ENCODE results near the gene TAAR8.
"Not testable (repeated sequence)": the region's sequence is repeated elsewhere in the genome, so short reads cannot be mapped to it uniquely, and the experiment has no call there.

Gene TAAR8

DNA sequence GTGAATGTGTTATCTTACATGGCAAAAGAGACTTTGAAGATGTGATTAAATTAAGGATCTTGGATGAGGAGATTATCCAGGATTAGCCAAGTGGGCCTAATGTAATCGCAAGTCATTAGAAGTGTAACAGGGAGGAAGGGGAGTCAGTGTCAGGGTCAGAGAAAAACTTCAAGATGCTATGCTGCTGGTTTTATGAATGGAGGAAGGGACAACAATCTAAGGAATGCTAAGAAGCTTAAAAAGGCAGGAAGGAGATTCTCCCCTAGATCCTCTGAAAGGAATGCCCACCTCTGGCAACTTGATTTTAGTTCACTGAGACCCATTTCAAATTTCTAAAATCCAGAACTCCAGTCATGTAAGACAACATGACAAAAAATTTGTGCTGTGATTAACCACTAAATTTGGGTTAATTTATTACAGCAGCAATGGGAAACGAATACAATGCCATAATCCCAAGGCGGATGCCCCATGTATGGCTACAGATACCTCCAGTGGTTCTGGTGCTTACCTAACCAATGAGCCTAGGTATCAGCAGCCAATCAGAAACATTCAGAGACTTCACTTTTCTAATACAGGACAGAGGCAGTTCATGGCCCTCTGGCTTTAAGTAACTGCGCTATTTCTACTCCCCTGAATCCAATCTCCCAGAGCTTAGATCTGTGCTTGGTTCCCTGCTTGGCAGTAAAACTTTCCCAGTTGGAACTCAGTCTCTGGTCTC, 3.6 kb upstream of the TAAR8 start:
- DNase-seq, result no peak

DNA sequence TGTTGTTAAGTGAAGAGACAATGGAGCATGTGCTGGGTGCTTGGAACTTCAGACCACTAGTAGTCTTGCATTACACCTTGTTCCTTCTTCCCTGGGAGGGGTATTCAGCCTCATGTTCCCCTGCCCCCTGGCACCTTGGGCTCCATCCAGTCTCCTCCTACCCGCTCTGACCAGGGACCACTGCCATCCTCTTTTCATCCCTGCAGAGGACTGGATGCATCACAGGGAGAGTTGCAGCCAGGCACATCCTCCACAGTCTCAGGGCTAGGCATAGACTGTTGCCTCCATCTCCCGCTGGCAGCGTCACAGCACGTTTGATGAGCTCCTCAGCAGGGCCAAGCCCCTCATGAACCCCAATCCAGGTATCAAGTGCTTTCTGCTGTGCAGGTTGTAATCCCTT, 1.3 kb upstream of the TAAR8 start:
- no peak for DNase-seq

GRCh38 chr6:132560087-132560486, 7.6 kb downstream of the TAAR8 start:
- DNase-seq, result not testable (repeated sequence)

DNA sequence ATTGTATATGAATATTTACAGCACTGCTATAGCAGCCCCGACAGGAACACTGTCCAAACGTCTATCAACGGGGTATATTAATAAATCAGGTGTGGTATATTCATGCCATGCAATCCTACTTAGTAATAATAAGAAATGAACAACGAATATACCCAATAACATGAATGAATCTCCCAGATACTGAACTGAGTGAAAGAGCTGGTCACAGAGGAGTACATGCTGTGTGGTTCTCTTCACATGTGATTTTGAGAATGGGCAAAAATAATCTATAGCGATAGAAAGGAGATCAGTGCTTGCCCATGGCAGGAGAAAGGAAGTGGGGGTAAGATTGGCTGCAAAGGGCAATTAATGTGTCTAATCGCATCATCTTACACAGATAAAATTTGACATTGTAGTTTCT, 13.9 kb downstream of the TAAR8 start:
- no peak for DNase-seq

- DNase-seq, result no peak
These were observed 15.1 kb downstream of the TAAR8 start for GRCh38 chr6:132567566-132567965.

GRCh38 chr6:132568611-132569010, 16.1 kb downstream of the TAAR8 start:
- no peak for DNase-seq

DNA sequence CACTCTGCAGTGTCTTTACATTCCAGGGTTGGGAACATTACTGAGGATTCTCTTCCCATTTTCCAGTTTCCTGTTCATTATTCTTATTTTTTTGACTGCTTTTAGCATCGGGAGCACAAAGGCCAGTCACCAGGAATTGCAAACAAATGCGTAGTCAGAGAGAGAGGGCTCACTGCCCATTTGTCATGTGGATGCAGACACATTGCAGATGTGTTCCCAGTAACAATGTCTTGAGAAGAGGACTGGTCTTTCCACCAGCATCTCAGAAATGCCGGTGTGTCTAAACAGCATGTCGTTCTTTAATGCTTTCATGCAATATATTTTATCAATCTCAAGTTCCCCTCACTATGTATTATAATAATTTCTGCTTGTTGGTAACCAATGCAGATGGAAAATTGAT, 16.7 kb downstream of the TAAR8 start:
- DNase-seq, result no peak

- DNase-seq, result no peak
These were observed 17.8 kb downstream of the TAAR8 start, which contains the start of gene TAAR6 for GRCh38 chr6:132570221-132570777. Gene TAAR6 (plus strand): TSS chr6:132570322. CDS start chr6:132570322, 0 bp downstream.

DNA sequence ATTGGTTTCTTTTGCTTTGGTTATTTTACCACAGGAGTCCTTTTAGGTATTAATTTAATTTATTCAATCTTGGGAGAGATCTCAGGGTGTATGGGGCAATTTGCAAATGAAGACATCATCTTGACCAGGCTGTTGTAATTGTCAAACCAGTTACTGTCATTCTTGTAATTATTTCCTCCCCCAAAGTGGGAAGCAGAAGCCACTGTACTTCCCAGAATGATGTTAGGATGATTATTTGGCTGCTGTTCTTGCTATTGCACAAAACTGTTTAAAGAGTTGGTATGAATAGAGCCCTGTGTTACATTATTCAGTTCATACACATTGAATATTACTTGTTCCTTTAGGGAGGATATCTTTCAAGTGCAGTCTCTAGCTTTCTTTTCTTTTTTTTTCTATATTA, 19.3 kb downstream of the TAAR8 start:
- DNase-seq, result no peak

DNA sequence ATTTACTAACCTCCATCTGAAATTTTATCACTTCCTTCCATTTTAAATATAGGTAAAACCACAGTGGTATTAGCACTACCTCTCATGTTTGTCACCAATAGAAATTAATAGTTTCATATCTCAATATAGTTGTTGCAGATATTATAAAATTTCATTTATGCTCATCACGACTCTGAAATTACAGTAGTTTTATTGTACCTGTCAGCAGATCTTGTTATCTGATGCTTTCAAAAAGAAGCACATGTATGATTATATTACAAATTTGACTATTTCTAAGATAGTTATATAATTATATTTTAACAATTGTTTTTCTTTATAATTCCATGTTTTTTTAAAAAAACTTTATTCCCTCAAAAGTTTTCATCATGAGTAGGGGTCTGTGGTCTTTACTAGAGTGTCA, 32.2 kb downstream of the TAAR8 start:
- no peak for DNase-seq

- no peak for DNase-seq
These were observed 35.0 kb downstream of the TAAR8 start for GRCh38 chr6:132587424-132587823.

DNA sequence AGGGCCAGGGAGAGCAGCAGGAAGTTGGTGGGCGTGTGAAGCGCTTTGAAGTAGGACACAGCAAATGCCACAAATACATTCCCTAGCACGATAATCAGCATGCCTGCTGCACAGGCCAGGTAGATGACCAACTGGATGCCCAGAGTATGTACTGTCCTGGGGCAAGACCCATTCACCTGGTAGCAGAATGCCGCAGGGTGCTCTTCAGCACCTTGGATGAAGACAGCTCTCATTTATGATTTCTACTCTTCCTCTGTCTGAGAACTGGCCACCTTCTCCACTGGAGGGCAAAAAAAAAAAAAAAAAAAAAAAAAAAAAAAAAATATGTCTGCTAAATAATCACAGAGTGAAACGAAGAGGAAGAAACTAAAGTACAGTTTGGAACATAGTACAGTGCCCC, 37.0 kb downstream of the TAAR8 start, which contains the start of gene TAAR5:
Gene TAAR5, minus strand, starts transcription at position 288 of the 400 bp plus-strand sequence. Its CDS starts 55 bp downstream, at position 233.
- no peak for DNase-seq

DNA sequence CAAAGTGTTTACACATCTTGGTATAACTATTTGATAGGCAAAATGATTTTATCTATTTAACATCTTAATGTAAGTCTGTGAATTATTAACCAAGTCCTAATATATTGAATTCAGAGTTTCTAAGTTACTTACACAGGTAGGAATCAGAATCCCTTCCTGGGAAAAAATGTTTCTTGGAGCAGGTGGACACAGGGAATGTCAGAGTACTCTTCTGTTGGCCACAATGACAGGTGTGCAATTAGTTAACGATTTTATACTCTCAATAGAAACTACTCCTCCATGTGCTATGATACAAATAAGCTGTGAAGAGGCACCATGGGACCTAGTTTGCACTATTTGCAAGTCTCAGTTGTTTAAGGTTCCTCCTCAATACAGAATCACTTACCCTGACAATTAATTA, 37.9 kb downstream of the TAAR8 start:
- no peak for DNase-seq

GRCh38 chr6:132592855-132593254, 40.4 kb downstream of the TAAR8 start:
- no peak for DNase-seq

- DNase-seq, result no peak
These were observed 43.7 kb downstream of the TAAR8 start for GRCh38 chr6:132596201-132596600.

- DNase-seq, result no peak
These were observed 46.0 kb downstream of the TAAR8 start for GRCh38 chr6:132598473-132598872.

DNA sequence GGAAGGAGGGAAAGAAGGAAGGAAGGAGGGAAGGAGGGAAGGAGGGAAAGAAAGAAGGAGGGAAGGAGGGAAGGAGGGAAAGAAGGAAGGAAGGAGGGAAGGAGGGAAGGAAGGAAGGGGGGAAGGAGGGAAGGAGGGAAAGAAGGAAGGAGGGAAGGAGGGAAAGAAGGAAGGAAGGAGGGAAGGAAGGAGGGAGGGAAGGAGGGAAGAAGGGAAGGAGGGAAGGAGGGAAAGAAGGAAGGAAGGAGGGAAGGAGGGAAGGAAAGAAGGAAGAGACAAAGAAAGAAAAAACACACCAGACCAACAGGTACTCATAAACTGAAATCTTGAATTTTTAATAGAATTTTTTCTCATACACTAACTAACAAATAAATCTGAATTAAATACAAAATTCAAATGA, 48.4 kb downstream of the TAAR8 start:
- not testable (repeated sequence) for DNase-seq
